Natural killer cell (primary cell): ENCODE results near the gene GNPAT. TPM values are rescaled to one million over a fixed set of nuclear protein-coding genes. Genes with fewer than 3 reads are reported as not detected.
A peak's percentile ranks its signal among the peaks of the same experiment; 100 is the strongest.

Source experiments
- ATAC-seq, 3 donors: fragments of 150-1000 bp in 2 of 3; fragments of 200-7000 bp in 1 of 3; cut with Tn5 transposase; 1 replicate in 1 of 3; 2 replicates in 2 of 3; pipeline ENCODE4 v1.10.0; 2021; ENCODE audit warnings: mild to moderate bottlenecking in 2 of 3, moderate library complexity in 2 of 3
- DNase-seq, 2 donors: peaks; one replicate each; pipeline versions ENCODE4 v3.0.0 to v3.0.0-alpha.2; 2013 to 2021; ENCODE audit warnings: mixed read lengths in 1 of 2
- H3K27ac ChIP-seq: one replicate; pipeline ENCODE4 v1.5.1; 2013; ENCODE audit warnings: mild to moderate bottlenecking, low read length
- H3K27me3 ChIP-seq: one replicate; pipeline ENCODE4 v1.6.1; 2013; ENCODE audit warnings: low read length; ENCODE audit not compliant: control insufficient read depth, insufficient read depth
- H3K36me3 ChIP-seq: one replicate; pipeline ENCODE4 v1.6.1; 2013; ENCODE audit warnings: low read length; ENCODE audit not compliant: control insufficient read depth, insufficient read depth
- H3K4me1 ChIP-seq: one replicate; pipeline ENCODE4 v1.6.1; 2013; ENCODE audit warnings: low read length; ENCODE audit not compliant: control insufficient read depth, insufficient read depth
- H3K4me3 ChIP-seq: one replicate; pipeline ENCODE4 v1.5.1; 2013; ENCODE audit warnings: low read length
- H3K9me3 ChIP-seq: one replicate; pipeline ENCODE4 v1.6.1; 2013; ENCODE audit warnings: low read length; ENCODE audit not compliant: control insufficient read depth, insufficient read depth
- H3K27ac Mint-ChIP-seq, 2 donors: one replicate each; pipeline ENCODE4 v1.8.0; 2022; ENCODE audit warnings: mild to moderate bottlenecking in 2 of 2, mixed read lengths in 2 of 2, moderate library complexity in 1 of 2
- H3K27me3 Mint-ChIP-seq, 2 donors: one replicate each; pipeline ENCODE4 v1.8.0; 2022; ENCODE audit warnings: low read depth in 2 of 2, mixed read lengths in 2 of 2
- H3K36me3 Mint-ChIP-seq: one replicate; pipeline ENCODE4 v1.8.0; 2022; ENCODE audit warnings: mixed read lengths
- H3K4me1 Mint-ChIP-seq, 2 donors: one replicate each; pipeline ENCODE4 v1.8.0; 2022; ENCODE audit warnings: mixed read lengths in 2 of 2
- H3K4me3 Mint-ChIP-seq: one replicate; pipeline ENCODE4 v1.8.0; 2022; ENCODE audit warnings: mild to moderate bottlenecking, moderate library complexity, mixed read lengths
- H3K9me3 Mint-ChIP-seq, 2 donors: one replicate each; pipeline ENCODE4 v1.8.0; 2022; ENCODE audit warnings: mixed read lengths in 2 of 2
- WGBS: methylation state at CpG from one replicate; pipeline ENCODE4 v1.1.7; 2013; ENCODE audit warnings: missing lambda C conversion rate; ENCODE audit not compliant: insufficient coverage; 5-methylcytosine and 5-hydroxymethylcytosine counted together
- intact Hi-C: fragments of 100-400 bp; cut with micrococcal nuclease; formaldehyde crosslinking; loops from one replicate; pipeline ENCODE4 v1.14.2; 2022
- total RNA-seq, 4 donors: library from RNA; stranded (reverse); fragments of 120-200 nt in 1 of 4; gene quantifications; one replicate each; pipeline versions ENCODE4 v1.2.3 to v1.2.4, GENCODE V29; 2013 to 2022
- TF ChIP-seq, protein P1 (sequence below): fragments of 200-600 bp; IDR thresholded peaks from one replicate; pipeline ENCODE4 v1.8.0; 2022; ENCODE audit warnings: antibody characterized with exemption

GNPAT gene
- total RNA-seq, 3 donors from 2014 or later (not counting 1 experiment from before 2014, with no cell fraction given): 20.5 to 29.3 (median 23.1) TPM

- H3K9me3 Mint-ChIP-seq: no peaks in the 10 kb centered on the region
- Histone ChIP-seq H3K27ac (no peak overlapping the region), H3K9me3 (no peaks in the 10 kb centered on the region), H3K36me3 (no peaks in the 10 kb centered on the region), H3K27me3 (no peaks in the 10 kb centered on the region), H3K4me1 (no peaks in the 10 kb centered on the region), H3K4me3 (no peak overlapping the region)
- no peak overlapping the region for H3K4me3 Mint-ChIP-seq
- H3K4me1 Mint-ChIP-seq: peaks cover 0 to 5% of the 10 kb centered on the region in 2 donors
- H3K36me3 Mint-ChIP-seq: no peaks in the 10 kb centered on the region
- TF ChIP-seq, protein P1, sequence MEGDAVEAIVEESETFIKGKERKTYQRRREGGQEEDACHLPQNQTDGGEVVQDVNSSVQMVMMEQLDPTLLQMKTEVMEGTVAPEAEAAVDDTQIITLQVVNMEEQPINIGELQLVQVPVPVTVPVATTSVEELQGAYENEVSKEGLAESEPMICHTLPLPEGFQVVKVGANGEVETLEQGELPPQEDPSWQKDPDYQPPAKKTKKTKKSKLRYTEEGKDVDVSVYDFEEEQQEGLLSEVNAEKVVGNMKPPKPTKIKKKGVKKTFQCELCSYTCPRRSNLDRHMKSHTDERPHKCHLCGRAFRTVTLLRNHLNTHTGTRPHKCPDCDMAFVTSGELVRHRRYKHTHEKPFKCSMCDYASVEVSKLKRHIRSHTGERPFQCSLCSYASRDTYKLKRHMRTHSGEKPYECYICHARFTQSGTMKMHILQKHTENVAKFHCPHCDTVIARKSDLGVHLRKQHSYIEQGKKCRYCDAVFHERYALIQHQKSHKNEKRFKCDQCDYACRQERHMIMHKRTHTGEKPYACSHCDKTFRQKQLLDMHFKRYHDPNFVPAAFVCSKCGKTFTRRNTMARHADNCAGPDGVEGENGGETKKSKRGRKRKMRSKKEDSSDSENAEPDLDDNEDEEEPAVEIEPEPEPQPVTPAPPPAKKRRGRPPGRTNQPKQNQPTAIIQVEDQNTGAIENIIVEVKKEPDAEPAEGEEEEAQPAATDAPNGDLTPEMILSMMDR: no peak
- no peak for DNase-seq
- 83% methylated on average over 4 of the region's 4 CpGs for WGBS
- ATAC-seq: no peak
- H3K27me3 Mint-ChIP-seq: peaks cover 0 to 9% of the 10 kb centered on the region in 2 donors
- no peak overlapping the region for H3K27ac Mint-ChIP-seq
- intact Hi-C loops: no loop called here
Measured at GRCh38 chr1:231313661-231314060, 72.6 kb downstream of the GNPAT start.

- Mint-ChIP-seq H3K9me3 (no peaks in the 10 kb centered on the region), H3K4me1 (peaks cover 0 to 5% of the 10 kb centered on the region in 2 donors), H3K4me3 (no peak overlapping the region), H3K36me3 (no peaks in the 10 kb centered on the region), H3K27ac (no peak overlapping the region), H3K27me3 (peaks cover 0 to 9% of the 10 kb centered on the region in 2 donors)
- TF ChIP-seq, protein P1: peak; percentile 46
- Histone ChIP-seq H3K4me3 (no peak overlapping the region), H3K27me3 (no peaks in the 10 kb centered on the region), H3K9me3 (no peaks in the 10 kb centered on the region), H3K4me1 (no peaks in the 10 kb centered on the region), H3K36me3 (no peaks in the 10 kb centered on the region), H3K27ac (no peak overlapping the region)
- WGBS: 43% methylated on average over 11 of the region's 11 CpGs
- ATAC-seq (peak; percentile 62 to 82 (median 80)), DNase-seq (peak in 1 of 2 donors; percentile 65)
- intact Hi-C loops: no loop called here
Measured at GRCh38 chr1:231315887-231316286, 74.9 kb downstream of the GNPAT start.

DNA sequence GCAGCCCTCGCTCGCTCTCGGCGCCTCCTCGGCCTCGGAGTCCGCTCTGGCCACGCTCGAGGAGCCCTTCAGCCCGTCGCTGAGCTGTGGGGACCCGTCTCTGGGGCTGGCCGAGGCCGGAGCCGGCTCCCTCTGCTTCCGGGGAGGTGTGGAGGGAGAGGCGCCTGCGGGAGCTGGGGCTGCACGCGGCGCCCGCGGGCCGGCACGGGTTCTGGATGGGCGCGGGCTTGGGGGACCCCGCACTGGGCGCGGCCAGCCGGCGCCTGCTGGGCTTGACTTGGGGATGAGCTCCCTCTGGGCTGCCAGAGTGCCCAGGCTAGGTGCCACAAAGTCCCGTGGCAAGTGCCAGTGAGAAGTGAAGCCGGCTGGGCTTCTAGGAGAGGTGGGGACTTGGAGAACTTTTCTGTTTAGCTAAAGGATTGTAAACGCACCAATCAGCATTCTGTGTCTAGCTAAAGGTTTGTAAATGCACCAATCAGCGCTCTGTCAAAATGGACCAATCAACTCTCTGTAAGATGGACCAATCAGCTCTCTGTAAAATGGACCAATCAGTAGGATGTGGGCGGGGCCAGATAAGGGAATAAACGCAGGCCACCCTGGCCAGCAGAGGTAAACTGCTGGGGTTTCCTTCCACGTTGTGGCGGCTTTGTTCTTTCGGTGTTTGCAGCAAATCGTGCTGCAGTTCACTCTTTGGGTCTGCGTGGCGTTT, 76.4 kb downstream of the GNPAT start:
- 95% methylated on average over 44 of the region's 44 CpGs for WGBS
- DNase-seq (no peak), ATAC-seq (no peak)
- Mint-ChIP-seq H3K4me3 (no peak overlapping the region), H3K27me3 (peaks cover 0 to 6% of the 10 kb centered on the region in 2 donors), H3K4me1 (peaks cover 0 to 5% of the 10 kb centered on the region in 2 donors), H3K9me3 (no peaks in the 10 kb centered on the region), H3K36me3 (no peaks in the 10 kb centered on the region), H3K27ac (no peak overlapping the region)
- Histone ChIP-seq H3K4me1 (no peaks in the 10 kb centered on the region), H3K27ac (no peak overlapping the region), H3K27me3 (no peaks in the 10 kb centered on the region), H3K9me3 (no peaks in the 10 kb centered on the region), H3K36me3 (no peaks in the 10 kb centered on the region), H3K4me3 (no peak overlapping the region)
- TF ChIP-seq, protein P1: no peak
- intact Hi-C loops: no loop called here

GRCh38 chr1:231318015-231318355, 77.0 kb downstream of the GNPAT start:
- no peaks in the 10 kb centered on the region for H3K9me3 Mint-ChIP-seq
- ATAC-seq: no peak

More at GRCh38 chr1:231318015-231318355, 77.0 kb downstream of the GNPAT start:
- H3K4me1 Mint-ChIP-seq: peaks cover 0 to 5% of the 10 kb centered on the region in 2 donors
- Histone ChIP-seq H3K36me3 (no peaks in the 10 kb centered on the region), H3K27ac (no peak overlapping the region), H3K4me3 (no peak overlapping the region), H3K4me1 (no peaks in the 10 kb centered on the region), H3K27me3 (no peaks in the 10 kb centered on the region), H3K9me3 (no peaks in the 10 kb centered on the region)
- no peak overlapping the region for H3K27ac Mint-ChIP-seq
- TF ChIP-seq, protein P1: no peak
- peaks cover 0 to 6% of the 10 kb centered on the region in 2 donors for H3K27me3 Mint-ChIP-seq
- WGBS: 95% methylated on average over 15 of the region's 15 CpGs
- H3K36me3 Mint-ChIP-seq: no peaks in the 10 kb centered on the region
- H3K4me3 Mint-ChIP-seq: no peak overlapping the region
- intact Hi-C loops: no loop called here
- no peak for DNase-seq
